GM20000 (cell line): Measurements from ENCODE around the gene BTRC.

Experiments used
- DNase-seq: peaks from one replicate; pipeline ENCODE4 v3.0.0; 2012; ENCODE audit warnings: low spot score
- CTCF ChIP-seq: IDR thresholded peaks from 2 replicates; pipeline ENCODE4 v1.5.1; 2012; ENCODE audit warnings: mild to moderate bottlenecking, control low read depth; ENCODE audit errors: extremely low read depth, missing control alignments

BTRC gene

DNA sequence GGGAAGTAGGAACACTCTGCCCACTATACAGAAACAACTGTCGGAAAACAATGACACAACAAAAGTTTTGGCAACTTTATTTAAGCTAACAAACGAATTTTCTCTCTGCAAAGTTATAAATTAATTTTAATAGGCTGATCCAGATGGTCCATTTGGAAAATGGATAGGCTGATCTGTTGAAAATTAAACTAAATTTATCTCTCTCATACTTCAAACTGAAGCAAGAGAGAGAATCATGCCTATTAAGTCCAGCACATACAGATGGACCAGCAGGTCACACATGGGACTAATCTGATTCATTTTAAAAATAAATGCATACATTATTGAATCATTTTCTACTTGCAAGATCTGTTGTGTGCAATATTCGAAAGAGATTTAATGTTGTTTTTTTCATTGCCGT lies 110.1 kb downstream of the BTRC start:
- TF ChIP-seq CTCF = no peak
- no peak for DNase-seq

DNA sequence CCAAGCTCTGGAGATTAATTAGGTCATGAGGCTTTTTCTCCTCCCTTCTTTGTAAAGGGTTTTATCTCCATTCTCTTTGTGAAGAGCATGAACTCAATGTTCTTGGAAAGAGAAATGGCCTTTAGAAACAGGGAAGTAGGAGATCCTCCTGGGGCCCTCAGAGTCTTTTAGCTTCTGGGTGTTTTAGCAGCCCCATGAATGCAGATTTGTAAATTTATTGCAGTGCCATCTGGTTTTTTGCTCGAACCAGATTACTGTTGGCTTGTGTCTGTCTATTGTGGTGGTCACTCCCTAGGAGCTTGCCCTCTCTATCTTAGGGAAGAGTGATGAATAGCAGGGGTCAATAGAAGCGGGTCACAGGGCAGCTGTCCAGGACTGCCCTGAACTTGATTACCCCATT lies 110.6 kb downstream of the BTRC start:
- no peak for TF ChIP-seq CTCF
- DNase-seq = no peak

DNA sequence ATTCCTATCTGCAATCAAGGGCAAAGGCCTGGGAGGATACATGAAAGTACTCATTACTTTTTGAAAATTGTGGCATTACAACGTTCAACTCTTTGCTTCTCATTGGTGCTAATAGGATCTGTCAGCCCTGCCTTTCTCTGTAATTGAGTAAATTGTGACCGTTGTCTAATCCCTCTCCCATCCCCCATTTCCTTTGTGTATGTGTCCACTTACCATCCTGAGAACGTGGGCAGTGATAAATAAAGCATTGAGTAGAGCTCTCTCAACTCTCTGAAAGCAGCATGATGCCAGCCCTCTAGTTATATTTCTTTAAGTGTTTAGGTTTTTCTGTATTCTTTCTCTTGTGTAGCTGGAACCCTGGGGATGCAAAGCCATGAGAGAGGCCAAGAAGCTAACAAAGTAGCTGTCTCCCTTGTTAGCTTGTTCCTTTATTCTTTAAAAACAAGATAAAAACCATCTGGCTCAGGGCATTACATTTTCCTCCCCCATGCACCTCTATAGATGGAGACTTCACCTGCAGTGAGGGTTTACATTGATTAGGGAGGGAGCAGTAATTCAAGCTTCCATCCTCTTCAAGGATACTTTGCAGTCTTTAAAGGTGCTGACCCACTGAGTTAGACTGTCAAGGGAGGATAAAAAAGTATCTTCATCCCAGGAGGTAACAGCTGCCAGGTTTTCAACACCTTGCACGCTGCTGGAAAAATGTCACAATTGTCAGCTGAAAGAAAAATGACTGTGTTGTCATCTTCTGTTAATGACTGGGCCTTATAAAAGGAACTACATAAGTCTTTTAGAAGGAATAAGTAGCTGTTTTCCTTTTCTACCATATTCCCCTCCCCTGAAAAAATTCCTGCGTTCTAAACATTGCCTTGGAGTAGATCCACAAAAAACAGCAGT lies 112.3 kb downstream of the BTRC start:
- TF ChIP-seq CTCF = no peak
- DNase-seq = no peak

DNA sequence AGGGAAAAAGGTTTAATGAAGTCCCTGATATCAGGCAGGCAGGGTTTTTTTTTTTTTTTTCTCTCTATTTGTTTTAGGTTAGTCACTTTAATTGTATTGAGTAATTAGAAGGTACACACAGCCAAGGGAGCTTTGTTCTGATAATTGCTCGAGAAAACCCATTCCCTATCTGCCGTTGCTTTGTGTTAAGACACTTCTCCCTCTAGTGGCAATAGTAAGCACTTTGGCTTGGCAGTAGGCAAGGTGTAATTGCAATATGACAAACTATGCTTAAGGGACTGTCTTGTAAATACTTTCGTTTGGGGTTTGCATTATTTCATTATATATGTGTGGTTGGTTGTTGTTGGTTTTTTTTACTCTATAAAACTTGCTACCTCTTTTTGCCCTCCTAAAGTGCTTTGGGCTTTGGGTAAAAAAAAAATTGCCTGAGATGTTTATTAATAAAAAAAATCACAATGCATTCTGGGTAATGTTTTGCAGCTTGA lies 113.4 kb downstream of the BTRC start:
- peak; percentile 58 for DNase-seq
- peak; percentile 87 for TF ChIP-seq CTCF

GRCh38 chr10:101468159-101468558 lies 114.2 kb downstream of the BTRC start:
- no peak for TF ChIP-seq CTCF
- DNase-seq = no peak

DNA sequence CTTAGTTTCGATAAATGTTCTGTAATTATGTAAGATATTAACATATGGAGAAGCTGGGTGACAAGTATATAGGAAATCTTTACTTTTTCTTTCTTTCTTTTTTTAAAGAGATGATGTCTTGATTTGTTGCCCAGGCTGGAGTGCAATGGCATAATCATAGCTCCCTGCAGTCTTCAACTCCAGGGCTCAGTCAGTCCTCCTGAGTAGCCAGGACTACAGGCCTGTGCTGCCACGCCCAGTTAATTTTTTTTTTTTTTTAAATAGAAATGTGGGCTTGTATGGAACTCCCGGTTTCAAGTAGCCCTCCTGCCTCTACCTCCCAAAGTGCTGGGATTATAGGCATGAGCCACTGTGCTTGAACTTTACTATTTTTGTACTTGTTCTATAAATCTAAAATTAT lies 122.4 kb downstream of the BTRC start:
- no peak for DNase-seq
- TF ChIP-seq CTCF = no peak

DNA sequence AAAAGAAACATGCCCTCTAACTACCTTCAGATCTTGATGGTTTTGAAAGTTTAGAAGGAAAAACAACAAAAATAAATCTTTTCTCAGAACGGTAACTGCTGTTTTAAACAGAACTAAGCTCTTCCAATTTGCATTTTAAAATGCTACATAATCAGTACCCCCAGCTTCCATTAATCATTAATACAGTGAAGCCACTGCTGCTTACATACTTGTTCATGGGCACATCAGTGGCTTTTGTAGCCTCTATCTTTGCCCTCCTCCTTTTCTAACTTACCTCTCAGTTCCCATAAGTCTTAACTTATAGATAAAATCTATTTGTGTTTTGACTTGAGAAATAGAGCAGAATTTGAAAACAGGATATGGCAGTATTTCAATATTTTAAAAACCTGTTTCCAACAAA lies 125.0 kb downstream of the BTRC start:
- DNase-seq = no peak
- no peak for TF ChIP-seq CTCF
